Activated naive CD8-positive, alpha-beta T cell treated with anti-CD3 and anti-CD28 coated beads for 36 hours (primary cell): Measurements from ENCODE around the gene BICC1. TPM values are rescaled to one million over a fixed set of nuclear protein-coding genes. Genes with fewer than 3 reads are reported as not detected.
"Not testable (repeated sequence)": the region's sequence is repeated elsewhere in the genome, so short reads cannot be mapped to it uniquely, and the experiment has no call there.

Experiments
- DNase-seq: peaks from one replicate; pipeline ENCODE4 v3.0.0; 2021
- H3K27ac Mint-ChIP-seq: one replicate; pipeline ENCODE4 v1.8.0; 2022; ENCODE audit warnings: mild to moderate bottlenecking, moderate library complexity, mixed read lengths
- H3K27me3 Mint-ChIP-seq: one replicate; pipeline ENCODE4 v1.8.0; 2022; ENCODE audit warnings: mild to moderate bottlenecking, mixed read lengths
- H3K36me3 Mint-ChIP-seq: one replicate; pipeline ENCODE4 v1.8.0; 2021; ENCODE audit warnings: mild to moderate bottlenecking, mixed read lengths
- H3K4me1 Mint-ChIP-seq: one replicate; pipeline ENCODE4 v1.8.0; 2021; ENCODE audit warnings: mixed read lengths
- H3K4me3 Mint-ChIP-seq: one replicate; pipeline ENCODE4 v1.8.0; 2022; ENCODE audit warnings: mild to moderate bottlenecking, moderate library complexity, mixed read lengths
- H3K9me3 Mint-ChIP-seq: one replicate; pipeline ENCODE4 v1.8.0; 2022; ENCODE audit warnings: mixed read lengths
- total RNA-seq, 2 experiments: library from RNA; stranded (reverse); gene quantifications; one replicate each; pipeline ENCODE4 v1.2.3, GENCODE V29; 2021

Gene BICC1
- total RNA-seq, 2 experiments from 2014 or later: 0.04 TPM; not detected in 1

DNA sequence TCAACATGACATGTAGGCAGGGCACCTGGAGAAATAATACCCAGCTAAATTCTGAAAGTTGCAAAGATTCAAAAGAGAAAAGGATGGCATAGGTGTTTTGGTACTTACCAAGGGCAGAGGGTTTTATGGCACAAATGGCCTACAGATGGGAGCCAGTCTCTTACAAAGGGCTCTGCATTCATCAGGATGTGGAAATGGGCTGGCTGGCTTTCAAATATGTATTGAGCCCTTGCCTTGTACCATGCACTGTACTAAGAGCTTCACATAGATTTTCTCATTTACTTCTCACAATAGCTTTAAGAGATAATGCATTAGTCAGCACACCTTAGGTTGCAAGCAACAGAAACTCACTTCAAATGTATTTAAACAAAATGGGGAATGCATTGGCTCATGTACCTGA lies 327.1 kb downstream of the BICC1 start:
- Mint-ChIP-seq H3K9me3 (no peaks in the 10 kb centered on the region), H3K27me3 (no peaks in the 10 kb centered on the region), H3K4me1 (no peaks in the 10 kb centered on the region), H3K4me3 (no peak overlapping the region), H3K27ac (no peak overlapping the region), H3K36me3 (no peaks in the 10 kb centered on the region)
- no peak for DNase-seq

DNA sequence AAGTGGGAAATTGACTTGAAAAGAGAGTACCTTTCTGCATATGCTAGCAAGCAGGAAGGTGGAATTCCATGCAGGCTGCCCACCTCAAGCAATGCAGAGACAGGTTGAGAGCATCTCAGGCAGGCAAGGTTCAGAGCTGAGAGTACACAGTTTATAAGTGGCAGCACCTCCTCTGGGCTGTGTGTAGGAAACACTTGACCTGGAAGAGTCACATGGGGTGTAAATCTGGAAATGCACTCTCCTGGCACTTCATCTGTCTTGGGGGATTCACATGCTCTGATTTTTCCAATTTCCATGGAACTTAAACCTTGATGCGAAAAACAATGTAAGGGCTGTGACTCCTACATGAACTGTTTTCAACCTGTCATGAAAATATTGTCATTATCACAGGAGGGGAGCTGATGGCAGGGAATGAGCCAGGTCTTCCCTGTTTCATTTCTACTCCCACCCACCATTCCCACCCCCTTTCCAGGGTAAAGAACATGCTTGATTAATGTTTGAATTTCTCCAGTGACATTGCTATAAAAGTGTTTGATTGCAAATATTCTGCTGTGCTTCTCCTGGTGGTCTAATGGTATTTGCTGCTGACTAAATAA lies 328.3 kb downstream of the BICC1 start:
- no peaks in the 10 kb centered on the region for H3K9me3 Mint-ChIP-seq
- no peak for DNase-seq
- H3K27ac Mint-ChIP-seq: no peak overlapping the region
- no peaks in the 10 kb centered on the region for H3K36me3 Mint-ChIP-seq
- H3K4me1 Mint-ChIP-seq: no peaks in the 10 kb centered on the region
- no peak overlapping the region for H3K4me3 Mint-ChIP-seq
- no peaks in the 10 kb centered on the region for H3K27me3 Mint-ChIP-seq

DNA sequence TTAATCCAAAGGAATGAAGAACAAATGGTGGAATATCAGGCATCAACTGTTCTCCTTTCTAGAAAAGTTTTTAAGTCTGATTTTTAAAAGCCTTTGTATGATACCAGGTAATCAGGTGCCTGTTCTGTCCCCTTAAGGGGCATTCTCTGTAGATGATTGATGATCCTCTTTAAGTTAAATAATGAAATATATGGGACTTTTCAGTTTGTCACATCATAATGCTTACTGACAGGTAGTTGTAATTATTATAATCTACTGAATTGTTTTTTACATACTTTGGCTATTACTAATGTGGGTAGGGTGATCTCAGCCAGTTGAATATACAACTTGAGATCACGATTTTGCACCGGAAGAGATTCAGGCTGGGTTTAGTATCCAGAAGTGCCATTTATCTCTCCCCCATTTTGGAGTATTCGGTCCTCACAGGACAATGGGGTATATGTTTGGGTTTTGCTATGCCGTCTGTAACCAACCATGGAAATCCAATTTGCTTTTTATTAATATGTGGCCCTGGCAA lies 330.2 kb downstream of the BICC1 start:
- Mint-ChIP-seq H3K36me3 (no peaks in the 10 kb centered on the region), H3K27me3 (no peaks in the 10 kb centered on the region), H3K9me3 (no peaks in the 10 kb centered on the region), H3K27ac (no peak overlapping the region), H3K4me3 (no peak overlapping the region), H3K4me1 (no peaks in the 10 kb centered on the region)
- no peak for DNase-seq

DNA sequence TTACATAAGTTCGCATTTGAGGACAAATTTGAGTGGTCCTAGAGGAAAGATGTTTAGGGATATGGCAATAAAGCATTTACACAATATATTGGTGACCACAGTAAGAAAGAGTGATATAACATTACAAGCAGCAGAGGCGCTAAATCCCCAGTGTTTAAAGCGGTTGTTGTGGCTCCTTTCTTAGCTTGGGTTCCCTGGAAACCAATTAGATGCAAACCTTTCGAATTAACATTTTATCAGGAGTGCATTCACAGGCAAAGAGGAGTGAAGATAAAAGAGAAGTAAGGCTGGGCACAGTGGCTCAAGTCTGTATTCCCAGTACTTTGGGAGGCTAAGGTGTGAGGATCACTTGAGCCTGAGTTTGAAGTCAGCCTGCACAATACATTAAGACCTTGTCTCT lies 331.1 kb downstream of the BICC1 start:
- DNase-seq: no peak
- Mint-ChIP-seq H3K27me3 (no peaks in the 10 kb centered on the region), H3K4me1 (no peaks in the 10 kb centered on the region), H3K36me3 (no peaks in the 10 kb centered on the region), H3K9me3 (no peaks in the 10 kb centered on the region), H3K4me3 (no peak overlapping the region), H3K27ac (no peak overlapping the region)

DNA sequence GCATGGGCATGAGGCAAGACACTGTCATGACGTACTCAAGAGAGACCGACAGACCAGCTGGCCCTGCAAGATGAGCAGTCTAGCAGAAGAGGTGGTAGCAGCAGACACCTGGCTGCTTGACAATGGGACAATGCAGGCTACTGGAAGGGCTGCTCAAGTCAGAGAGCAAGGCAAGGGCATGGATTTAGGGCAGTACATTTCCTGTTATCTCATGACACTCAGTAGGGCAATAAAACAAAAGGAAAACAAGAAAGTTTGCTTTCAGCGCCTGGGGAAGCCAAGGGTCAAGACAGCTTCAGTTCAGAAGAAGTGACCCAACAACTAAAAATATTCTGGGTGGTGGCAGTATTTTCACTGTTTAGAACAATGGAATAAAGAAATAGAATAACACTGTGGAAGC lies 332.0 kb downstream of the BICC1 start:
- DNase-seq: no peak
- Mint-ChIP-seq H3K9me3 (no peaks in the 10 kb centered on the region), H3K27ac (no peak overlapping the region), H3K36me3 (no peaks in the 10 kb centered on the region), H3K27me3 (no peaks in the 10 kb centered on the region), H3K4me1 (no peaks in the 10 kb centered on the region), H3K4me3 (no peak overlapping the region)

DNA sequence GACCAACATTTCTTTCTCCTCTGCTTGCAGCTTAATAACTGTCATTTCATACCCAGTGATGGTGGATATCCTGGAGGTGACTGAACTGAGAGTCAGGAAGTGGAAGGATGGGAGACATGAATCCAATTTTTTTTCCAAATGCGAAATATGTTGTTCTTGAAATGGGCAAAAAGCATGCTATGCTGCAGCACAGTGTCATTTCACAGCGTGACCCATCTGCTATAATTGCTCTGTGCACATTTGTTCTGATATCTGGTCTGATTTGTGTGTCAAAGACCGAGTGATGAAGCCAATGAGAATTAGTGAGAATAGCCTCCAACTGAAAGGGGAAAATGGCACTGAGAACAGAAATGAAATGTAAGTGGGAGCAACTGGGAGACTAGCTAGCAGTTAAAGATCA lies 334.2 kb downstream of the BICC1 start:
- Mint-ChIP-seq H3K27me3 (no peaks in the 10 kb centered on the region), H3K9me3 (no peaks in the 10 kb centered on the region), H3K27ac (no peak overlapping the region), H3K4me1 (no peaks in the 10 kb centered on the region), H3K36me3 (no peaks in the 10 kb centered on the region), H3K4me3 (no peak overlapping the region)
- no peak for DNase-seq

DNA sequence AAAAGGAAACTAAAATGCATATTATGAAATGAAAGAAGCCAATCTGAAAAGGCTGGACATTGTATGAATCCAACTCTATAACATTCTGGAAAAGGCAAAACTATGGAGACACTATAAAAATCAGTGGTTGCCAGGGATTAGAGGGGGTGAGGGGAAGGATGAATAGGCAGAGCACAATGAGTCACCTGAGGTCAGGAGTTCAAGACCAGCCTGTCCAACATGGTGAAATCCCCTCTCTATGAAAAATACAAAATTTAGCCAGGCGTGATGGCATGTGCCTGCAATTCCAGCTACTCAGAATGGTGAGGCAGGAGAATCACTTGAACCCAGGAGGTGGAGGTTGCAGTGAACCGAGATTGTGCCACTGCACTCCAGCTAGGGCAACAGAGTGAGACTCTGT lies 338.9 kb downstream of the BICC1 start:
- DNase-seq: no peak
- no peaks in the 10 kb centered on the region for H3K27me3 Mint-ChIP-seq
- H3K9me3 Mint-ChIP-seq: no peaks in the 10 kb centered on the region
- H3K36me3 Mint-ChIP-seq: no peaks in the 10 kb centered on the region
- H3K4me1 Mint-ChIP-seq: no peaks in the 10 kb centered on the region
- no peak overlapping the region for H3K27ac Mint-ChIP-seq
- H3K4me3 Mint-ChIP-seq: no peak overlapping the region

DNA sequence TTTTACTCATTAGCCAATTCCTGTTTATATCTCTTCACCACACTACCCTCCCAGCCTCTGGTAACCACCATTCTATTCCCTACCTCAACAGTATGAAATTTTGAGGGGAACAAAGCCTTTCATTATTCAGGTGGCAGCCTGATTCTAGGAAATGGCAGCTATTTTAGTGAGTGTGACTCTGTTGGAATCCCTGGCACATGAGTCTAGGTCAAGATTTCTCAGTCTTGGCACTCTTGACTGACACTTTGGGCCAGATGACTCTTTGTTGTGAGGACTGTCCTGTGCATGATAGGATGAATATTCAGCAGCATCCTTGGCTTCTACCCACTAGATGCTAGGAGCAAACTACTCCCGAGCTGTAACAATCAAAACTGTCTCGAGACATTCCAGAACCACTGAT lies 341.0 kb downstream of the BICC1 start:
- no peak overlapping the region for H3K4me3 Mint-ChIP-seq
- no peak overlapping the region for H3K27ac Mint-ChIP-seq
- peaks cover 6% of the 10 kb centered on the region for H3K9me3 Mint-ChIP-seq
- H3K27me3 Mint-ChIP-seq: no peaks in the 10 kb centered on the region
- no peaks in the 10 kb centered on the region for H3K4me1 Mint-ChIP-seq
- no peaks in the 10 kb centered on the region for H3K36me3 Mint-ChIP-seq
- no peak for DNase-seq

DNA sequence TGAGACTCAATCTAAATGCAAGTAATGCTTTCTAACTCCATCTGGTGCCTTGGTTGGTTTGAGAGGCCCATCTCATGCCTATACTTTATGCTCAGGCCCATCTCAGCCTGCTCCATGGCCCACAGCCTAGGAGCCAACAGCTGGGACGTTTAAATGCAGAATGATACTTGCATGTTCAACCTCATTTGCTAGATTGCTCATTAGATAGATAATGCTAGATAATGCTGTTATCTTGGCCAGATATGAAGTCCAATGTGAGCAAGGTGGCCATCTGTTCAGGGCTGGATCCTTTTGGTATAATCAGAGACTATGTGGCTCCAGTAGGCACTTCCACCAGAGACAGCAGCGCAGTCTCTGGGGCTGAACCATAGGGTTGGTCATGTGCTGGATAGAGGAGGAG lies 342.1 kb downstream of the BICC1 start:
- H3K9me3 Mint-ChIP-seq: peaks cover 6% of the 10 kb centered on the region
- no peaks in the 10 kb centered on the region for H3K4me1 Mint-ChIP-seq
- no peak overlapping the region for H3K27ac Mint-ChIP-seq
- H3K4me3 Mint-ChIP-seq: no peak overlapping the region
- no peak for DNase-seq
- H3K36me3 Mint-ChIP-seq: no peaks in the 10 kb centered on the region
- no peaks in the 10 kb centered on the region for H3K27me3 Mint-ChIP-seq

DNA sequence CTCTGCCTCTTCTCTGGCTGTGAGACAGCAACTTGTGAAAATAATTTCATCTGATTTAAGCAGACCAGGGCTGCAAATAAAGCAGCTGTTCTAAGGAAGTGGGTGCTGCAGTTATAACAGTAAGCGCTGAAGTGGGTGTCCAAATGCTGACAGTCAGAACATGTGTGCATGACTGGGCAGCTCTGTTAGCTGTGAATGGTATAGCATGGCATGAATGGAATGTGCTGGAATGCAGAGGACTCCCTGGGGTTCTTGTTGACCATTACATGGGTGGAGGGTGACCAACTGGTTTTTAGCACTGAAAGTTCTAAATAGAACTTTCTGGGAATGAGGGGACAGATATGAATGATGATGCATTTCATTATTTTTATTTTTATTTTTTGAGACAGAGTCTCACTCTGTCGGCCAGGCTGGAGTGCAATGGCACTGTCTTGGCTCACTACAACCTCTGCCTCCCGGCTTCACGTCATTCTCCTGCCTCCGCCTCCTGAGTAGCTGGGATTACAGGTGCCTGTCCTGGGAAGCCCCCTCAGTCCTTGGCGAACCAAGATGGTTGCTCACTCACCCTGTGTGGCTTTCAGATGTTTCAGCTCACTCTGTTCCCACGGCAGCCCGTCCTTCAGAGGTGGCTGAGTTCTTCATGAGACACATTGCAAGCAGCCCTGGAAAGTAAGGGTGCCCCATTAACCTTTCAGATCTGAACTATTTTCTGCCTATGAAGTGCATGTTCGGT lies 344.0 kb downstream of the BICC1 start:
- H3K9me3 Mint-ChIP-seq: peaks cover 6% of the 10 kb centered on the region
- H3K27ac Mint-ChIP-seq: no peak overlapping the region
- no peaks in the 10 kb centered on the region for H3K4me1 Mint-ChIP-seq
- H3K4me3 Mint-ChIP-seq: no peak overlapping the region
- no peaks in the 10 kb centered on the region for H3K27me3 Mint-ChIP-seq
- DNase-seq: no peak
- no peaks in the 10 kb centered on the region for H3K36me3 Mint-ChIP-seq

DNA sequence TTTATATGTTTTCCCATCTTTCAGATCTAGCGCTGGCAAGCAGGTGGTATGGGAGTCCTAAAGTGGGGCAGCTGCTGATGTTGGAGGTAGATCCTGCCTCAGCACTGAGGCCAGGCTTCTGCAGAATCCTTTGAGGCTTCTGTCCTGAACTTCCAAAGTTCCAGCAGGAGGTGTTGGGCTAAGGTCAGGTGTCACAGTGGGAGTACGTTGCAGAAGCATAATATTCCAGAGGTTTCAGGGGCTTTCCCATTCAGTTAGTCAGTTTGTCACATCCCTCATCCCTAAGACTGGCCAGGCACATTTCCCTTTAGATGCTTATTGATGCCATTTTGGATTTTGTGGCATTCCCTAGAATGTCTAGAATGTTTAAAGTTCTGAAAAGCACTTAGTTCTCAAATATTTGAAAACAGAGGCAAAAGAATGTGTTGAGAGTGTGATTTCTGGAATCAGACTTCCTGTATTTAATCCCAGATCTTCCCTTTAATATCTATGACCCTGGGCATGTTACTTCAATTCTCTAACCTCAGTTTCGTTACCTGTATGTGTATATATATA lies 344.7 kb downstream of the BICC1 start:
- Mint-ChIP-seq H3K36me3 (no peaks in the 10 kb centered on the region), H3K4me3 (no peak overlapping the region), H3K9me3 (peaks cover 6% of the 10 kb centered on the region), H3K27me3 (no peaks in the 10 kb centered on the region), H3K27ac (no peak overlapping the region), H3K4me1 (no peaks in the 10 kb centered on the region)
- no peak for DNase-seq

DNA sequence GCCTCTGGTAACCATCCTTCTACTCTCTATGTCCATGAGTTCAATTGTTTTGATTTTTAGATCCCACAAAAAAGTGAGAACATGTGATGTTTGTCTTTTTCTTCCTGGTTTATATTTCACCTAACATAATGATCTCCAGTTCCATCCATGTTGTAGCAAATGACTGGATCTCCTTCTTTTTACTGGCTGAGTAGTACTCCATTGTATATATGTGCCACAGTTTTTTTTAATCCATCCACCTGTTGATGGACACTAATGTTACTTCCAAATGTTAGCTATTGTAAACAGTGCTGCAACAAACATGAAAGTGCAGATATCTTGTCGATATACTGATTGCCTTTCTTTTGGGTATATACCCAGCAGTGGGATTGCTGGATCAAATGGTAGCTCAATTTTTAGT lies 345.5 kb downstream of the BICC1 start:
- not testable (repeated sequence) for DNase-seq, H3K27me3 Mint-ChIP-seq, H3K4me1 Mint-ChIP-seq, H3K9me3 Mint-ChIP-seq, H3K4me3 Mint-ChIP-seq, H3K27ac Mint-ChIP-seq, H3K36me3 Mint-ChIP-seq

DNA sequence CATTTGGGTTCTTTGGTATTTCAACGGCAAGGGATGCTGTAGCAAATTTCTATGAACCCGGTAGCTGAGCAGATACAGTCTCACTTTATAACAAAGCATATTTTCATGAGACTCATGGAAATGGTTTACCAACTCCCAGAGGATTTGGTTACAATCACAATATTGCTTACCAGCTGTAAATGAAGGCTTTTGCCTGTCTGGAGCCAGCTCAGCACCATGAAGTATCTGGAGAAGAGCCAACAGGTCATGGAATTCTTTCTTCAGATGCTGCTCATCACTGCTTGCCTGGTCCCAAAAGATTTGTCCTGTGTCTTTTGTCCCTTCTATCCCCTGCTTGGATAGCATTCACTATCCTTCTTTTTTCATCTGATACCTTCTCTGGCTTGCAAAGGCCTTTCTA lies 346.9 kb downstream of the BICC1 start:
- H3K36me3 Mint-ChIP-seq: no peaks in the 10 kb centered on the region
- H3K27me3 Mint-ChIP-seq: no peaks in the 10 kb centered on the region
- H3K27ac Mint-ChIP-seq: no peak overlapping the region
- H3K9me3 Mint-ChIP-seq: peaks cover 6% of the 10 kb centered on the region
- H3K4me1 Mint-ChIP-seq: no peaks in the 10 kb centered on the region
- no peak for DNase-seq
- H3K4me3 Mint-ChIP-seq: no peak overlapping the region

DNA sequence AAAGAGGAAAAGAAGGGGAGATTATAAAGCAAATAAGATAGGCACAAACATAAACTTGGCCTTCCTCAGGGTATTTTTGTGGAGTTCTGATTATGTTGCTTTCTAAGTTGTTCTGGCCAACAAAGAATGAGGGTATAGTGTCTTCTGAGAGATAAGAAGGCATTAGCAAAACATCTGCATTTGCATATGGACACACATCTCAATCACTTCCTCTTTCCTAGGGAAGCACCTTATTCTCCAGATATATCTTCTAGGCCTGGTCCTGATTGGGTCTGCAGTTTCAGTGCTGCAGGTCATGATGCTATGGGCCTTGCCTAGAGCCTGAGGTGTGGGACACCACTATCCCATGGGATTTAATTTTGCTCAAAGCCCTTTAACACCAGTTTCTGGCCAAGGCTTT lies 355.0 kb downstream of the BICC1 start:
- Mint-ChIP-seq H3K4me3 (no peak overlapping the region), H3K4me1 (no peaks in the 10 kb centered on the region), H3K36me3 (no peaks in the 10 kb centered on the region), H3K9me3 (no peaks in the 10 kb centered on the region), H3K27ac (no peak overlapping the region), H3K27me3 (no peaks in the 10 kb centered on the region)
- no peak for DNase-seq

DNA sequence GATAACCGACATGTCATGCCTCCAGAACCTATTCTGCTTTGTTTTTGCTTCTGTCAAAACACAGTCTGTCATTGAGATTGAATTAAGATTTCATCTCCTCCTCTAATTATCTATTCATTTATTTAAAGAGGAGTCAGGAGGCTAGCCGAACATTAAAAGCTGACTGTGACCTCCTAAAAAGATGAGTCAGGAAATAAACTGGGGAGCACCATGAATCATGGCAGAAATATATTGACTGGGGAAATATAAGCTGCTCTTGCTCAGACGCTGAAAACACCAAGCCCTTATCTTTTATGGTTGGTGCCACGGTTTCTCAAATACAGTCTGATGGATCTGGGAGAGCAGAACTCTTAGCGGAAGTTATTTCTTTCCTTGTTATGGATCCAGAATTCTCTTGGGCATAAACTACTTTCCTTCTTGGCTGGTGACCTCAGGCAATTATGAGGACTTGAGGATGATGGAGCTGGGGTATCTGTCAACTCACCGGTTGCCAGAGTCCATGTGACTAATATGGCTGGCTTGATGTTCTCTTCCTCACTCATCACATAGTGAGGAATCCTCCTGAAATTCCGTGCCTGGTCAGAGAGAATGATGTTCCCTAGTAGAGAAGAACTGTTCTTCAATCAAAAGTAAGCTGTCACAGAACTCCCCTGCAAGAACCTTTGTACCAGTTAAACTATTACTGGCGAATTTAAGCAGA lies 356.2 kb downstream of the BICC1 start:
- no peaks in the 10 kb centered on the region for H3K9me3 Mint-ChIP-seq
- no peak overlapping the region for H3K4me3 Mint-ChIP-seq
- H3K36me3 Mint-ChIP-seq: no peaks in the 10 kb centered on the region
- no peaks in the 10 kb centered on the region for H3K27me3 Mint-ChIP-seq
- DNase-seq: no peak
- H3K27ac Mint-ChIP-seq: no peak overlapping the region
- no peaks in the 10 kb centered on the region for H3K4me1 Mint-ChIP-seq
